ENCODE results near the gene ARG2. TPM values are rescaled to one million over a fixed set of nuclear protein-coding genes. Genes with fewer than 3 reads are reported as not detected.

The ARG2 gene
- total RNA-seq, 4 donors from 2014 or later, result 3.5 to 9.6 (median 5.4) TPM

- 82% methylated on average over 14 of the region's 15 CpGs for WGBS
- Histone ChIP-seq H3K36me3 (peaks cover 10% of the 10 kb centered on the region), H3K4me1 (no peaks in the 10 kb centered on the region), H3K27me3 (no peaks in the 10 kb centered on the region), H3K4me3 (no peak overlapping the region), H3K27ac (no peak overlapping the region), H3K9me3 (no peaks in the 10 kb centered on the region)
- TF ChIP-seq POLR2A (IDR thresholded peaks at IDR 0.05) (no peak), CTCF (IDR thresholded peaks at IDR 0.05) (no peak), EP300 (IDR thresholded peaks at IDR 0.05) (no peak), POLR2AphosphoS5 (IDR thresholded peaks at IDR 0.05) (no peak)
- peak in 1 of 2 donors; percentile 56 for DNase-seq (ENCODE audit: low spot score in 2 of 2)
These were observed 46.3 kb upstream of the ARG2 start for GRCh38 chr14:67573228-67574010.

GRCh38 chr14:67574156-67574555, 45.6 kb upstream of the ARG2 start:
- Histone ChIP-seq H3K36me3 (peaks cover 15% of the 10 kb centered on the region), H3K4me3 (no peak overlapping the region), H3K27me3 (no peaks in the 10 kb centered on the region), H3K27ac (no peak overlapping the region), H3K4me1 (no peaks in the 10 kb centered on the region), H3K9me3 (no peaks in the 10 kb centered on the region)
- peak in 1 of 2 donors; percentile 74 for DNase-seq (ENCODE audit: low spot score in 2 of 2)
- 87% methylated on average over 12 of the region's 14 CpGs for WGBS
- TF ChIP-seq POLR2AphosphoS5 (IDR thresholded peaks at IDR 0.05) (no peak), POLR2A (IDR thresholded peaks at IDR 0.05) (no peak), EP300 (IDR thresholded peaks at IDR 0.05) (no peak), CTCF (IDR thresholded peaks at IDR 0.05) (no peak)

- H3K27ac ChIP-seq, result no peak overlapping the region
- H3K36me3 ChIP-seq, result peaks cover 21% of the 10 kb centered on the region
- DNase-seq (ENCODE audit: low spot score in 2 of 2), result peak in 1 of 2 donors; percentile 52
- WGBS, result 65% methylated on average over 7 of the region's 7 CpGs
- no peaks in the 10 kb centered on the region for H3K27me3 ChIP-seq
- no peak for TF ChIP-seq POLR2AphosphoS5 (IDR thresholded peaks at IDR 0.05)
- TF ChIP-seq CTCF (IDR thresholded peaks at IDR 0.05), result no peak
- no peak for TF ChIP-seq POLR2A (IDR thresholded peaks at IDR 0.05)
- no peak for TF ChIP-seq EP300 (IDR thresholded peaks at IDR 0.05)
- no peaks in the 10 kb centered on the region for H3K4me1 ChIP-seq
- H3K4me3 ChIP-seq, result no peak overlapping the region
- H3K9me3 ChIP-seq, result no peaks in the 10 kb centered on the region
These were observed 44.9 kb upstream of the ARG2 start for GRCh38 chr14:67574806-67575205.

- Histone ChIP-seq H3K4me1 (no peaks in the 10 kb centered on the region), H3K27ac (no peak overlapping the region), H3K9me3 (no peaks in the 10 kb centered on the region), H3K36me3 (peaks cover 21% of the 10 kb centered on the region), H3K4me3 (no peak overlapping the region), H3K27me3 (no peaks in the 10 kb centered on the region)
- TF ChIP-seq POLR2AphosphoS5 (IDR thresholded peaks at IDR 0.05) (no peak), POLR2A (IDR thresholded peaks at IDR 0.05) (no peak), EP300 (IDR thresholded peaks at IDR 0.05) (no peak), CTCF (IDR thresholded peaks at IDR 0.05) (no peak)
- peak in 1 of 2 donors; percentile 38 for DNase-seq (ENCODE audit: low spot score in 2 of 2)
- 76% methylated on average over 9 of the region's 9 CpGs for WGBS
These were observed 44.0 kb upstream of the ARG2 start for GRCh38 chr14:67575684-67576083.

- Histone ChIP-seq H3K27ac (no peak overlapping the region), H3K27me3 (no peaks in the 10 kb centered on the region), H3K4me3 (no peak overlapping the region), H3K36me3 (peaks cover 21% of the 10 kb centered on the region), H3K9me3 (no peaks in the 10 kb centered on the region), H3K4me1 (no peaks in the 10 kb centered on the region)
- TF ChIP-seq POLR2AphosphoS5 (IDR thresholded peaks at IDR 0.05) (no peak), EP300 (IDR thresholded peaks at IDR 0.05) (no peak), CTCF (IDR thresholded peaks at IDR 0.05) (no peak), POLR2A (IDR thresholded peaks at IDR 0.05) (no peak)
- DNase-seq (ENCODE audit: low spot score in 2 of 2), result peak in 1 of 2 donors; percentile 53
- WGBS, result 92% methylated on average over 7 of the region's 7 CpGs
These were observed 43.3 kb upstream of the ARG2 start for GRCh38 chr14:67576216-67576955.

Data from suprapubic skin (tissue), 4 donors.